GM23338 (cell line): Measurements from ENCODE around the gene MRPS27.

Source experiments
- CREB1 ChIP-seq: fragments of 250-450 bp; sonication (Bioruptor Pico); IDR thresholded peaks from 2 replicates; pipeline ENCODE4 v1.5.0; 2020; ENCODE audit warnings: low read depth, mild to moderate bottlenecking, moderate library complexity
- CTCF ChIP-seq, 2 experiments: fragments of 200-600 bp in 1 of 2; sonication (generic) in 1 of 2; conservative IDR thresholded peaks; 2 replicates each; pipeline versions ENCODE4 v1.5.1 to v1.6.1; 2016 to 2017; ENCODE audit warnings: antibody characterized with exemption in 2 of 2, low read depth in 2 of 2, mild to moderate bottlenecking in 2 of 2, moderate library complexity in 1 of 2
- ETS1 ChIP-seq: IDR thresholded peaks from 2 replicates; pipeline ENCODE4 v1.6.1; 2016; ENCODE audit warnings: antibody characterized with exemption
- EZH2 ChIP-seq: fragments of 200-600 bp; sonication (generic); IDR thresholded peaks from one replicate; pipeline ENCODE4 v1.8.0; 2017; ENCODE audit warnings: antibody characterized with exemption, mild to moderate bottlenecking, low read depth; ENCODE audit not compliant: unreplicated experiment
- EZH2phosphoT487 ChIP-seq: fragments of 200-600 bp; sonication (generic); IDR thresholded peaks from one replicate; pipeline ENCODE4 v1.8.1; 2018; ENCODE audit warnings: antibody characterized with exemption; ENCODE audit not compliant: unreplicated experiment
- JUNB ChIP-seq: IDR thresholded peaks from one replicate; pipeline ENCODE4 v1.6.1; 2016; ENCODE audit warnings: antibody characterized with exemption; ENCODE audit not compliant: unreplicated experiment
- POLR2AphosphoS5 ChIP-seq: IDR thresholded peaks from 2 replicates; pipeline ENCODE4 v1.6.1; 2016; ENCODE audit warnings: antibody characterized with exemption, low read depth
- STAT1 ChIP-seq: IDR thresholded peaks from one replicate; pipeline ENCODE4 v1.6.1; 2016; ENCODE audit warnings: antibody characterized with exemption; ENCODE audit not compliant: unreplicated experiment
- TF ChIP-seq, protein P1 (sequence below): IDR thresholded peaks from one replicate; pipeline ENCODE4 v1.6.1; 2018; ENCODE audit warnings: antibody characterized with exemption; ENCODE audit not compliant: unreplicated experiment

DNA sequence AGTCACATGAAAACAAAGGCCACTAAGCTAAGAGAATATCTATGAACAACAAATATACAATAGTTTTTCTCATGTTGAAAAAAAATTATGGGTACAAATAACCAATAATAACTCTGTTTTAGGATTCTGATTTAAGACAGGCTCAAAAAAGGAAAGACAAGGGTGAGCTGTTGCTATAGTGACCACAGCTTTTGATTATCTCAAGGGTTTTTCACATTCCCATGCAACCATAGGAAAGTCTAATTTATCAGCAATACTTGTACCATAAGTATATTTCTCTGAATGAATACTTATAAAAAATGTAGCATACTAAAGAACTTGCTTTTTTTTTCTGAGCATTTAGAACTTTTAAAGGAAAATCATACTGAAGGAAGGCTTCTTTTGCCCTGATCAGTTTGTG is 68.0 kb downstream of the MRPS27 start:
- TF ChIP-seq ETS1 (no peak), CTCF (conservative IDR thresholded peaks at IDR 0.05; ENCODE audit: low read depth in 2 of 2) (no peak), CREB1 (CRISPR knock-in tag) (no peak), POLR2AphosphoS5 (no peak), JUNB (no peak), EZH2 (no peak), EZH2phosphoT487 (no peak), STAT1 (no peak)
- TF ChIP-seq, protein P1, sequence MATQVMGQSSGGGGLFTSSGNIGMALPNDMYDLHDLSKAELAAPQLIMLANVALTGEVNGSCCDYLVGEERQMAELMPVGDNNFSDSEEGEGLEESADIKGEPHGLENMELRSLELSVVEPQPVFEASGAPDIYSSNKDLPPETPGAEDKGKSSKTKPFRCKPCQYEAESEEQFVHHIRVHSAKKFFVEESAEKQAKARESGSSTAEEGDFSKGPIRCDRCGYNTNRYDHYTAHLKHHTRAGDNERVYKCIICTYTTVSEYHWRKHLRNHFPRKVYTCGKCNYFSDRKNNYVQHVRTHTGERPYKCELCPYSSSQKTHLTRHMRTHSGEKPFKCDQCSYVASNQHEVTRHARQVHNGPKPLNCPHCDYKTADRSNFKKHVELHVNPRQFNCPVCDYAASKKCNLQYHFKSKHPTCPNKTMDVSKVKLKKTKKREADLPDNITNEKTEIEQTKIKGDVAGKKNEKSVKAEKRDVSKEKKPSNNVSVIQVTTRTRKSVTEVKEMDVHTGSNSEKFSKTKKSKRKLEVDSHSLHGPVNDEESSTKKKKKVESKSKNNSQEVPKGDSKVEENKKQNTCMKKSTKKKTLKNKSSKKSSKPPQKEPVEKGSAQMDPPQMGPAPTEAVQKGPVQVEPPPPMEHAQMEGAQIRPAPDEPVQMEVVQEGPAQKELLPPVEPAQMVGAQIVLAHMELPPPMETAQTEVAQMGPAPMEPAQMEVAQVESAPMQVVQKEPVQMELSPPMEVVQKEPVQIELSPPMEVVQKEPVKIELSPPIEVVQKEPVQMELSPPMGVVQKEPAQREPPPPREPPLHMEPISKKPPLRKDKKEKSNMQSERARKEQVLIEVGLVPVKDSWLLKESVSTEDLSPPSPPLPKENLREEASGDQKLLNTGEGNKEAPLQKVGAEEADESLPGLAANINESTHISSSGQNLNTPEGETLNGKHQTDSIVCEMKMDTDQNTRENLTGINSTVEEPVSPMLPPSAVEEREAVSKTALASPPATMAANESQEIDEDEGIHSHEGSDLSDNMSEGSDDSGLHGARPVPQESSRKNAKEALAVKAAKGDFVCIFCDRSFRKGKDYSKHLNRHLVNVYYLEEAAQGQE, result no peak
